Measurements from ENCODE around the gene TANGO2.

TANGO2 gene

DNA sequence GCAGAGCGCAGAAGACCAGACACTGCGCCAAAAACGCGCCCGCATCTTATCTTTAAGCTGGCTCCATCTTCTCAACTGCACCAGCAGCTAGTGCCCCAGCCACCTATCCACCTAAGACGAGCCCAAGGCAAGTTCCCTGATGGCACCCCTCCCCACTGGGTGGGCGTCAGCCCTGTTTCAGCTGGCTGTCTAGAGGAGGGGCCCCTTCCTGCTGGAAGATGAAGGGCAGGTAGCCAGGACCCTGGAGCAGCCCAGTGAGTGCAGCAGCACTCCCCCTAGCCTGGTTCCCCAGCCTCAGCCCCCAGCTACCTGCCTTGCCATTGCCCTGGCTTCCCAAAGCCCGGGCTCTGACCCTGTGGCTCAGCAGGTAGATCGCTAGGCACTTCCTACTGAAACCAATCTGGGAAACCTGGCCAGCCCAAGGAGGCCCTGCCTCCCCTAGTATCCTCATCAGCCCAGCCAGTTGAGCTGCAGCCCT lies 32.5 kb upstream of the TANGO2 start:
- FAIRE-seq (no peak), DNase-seq (ENCODE audit: insufficient read length, low spot score) (no peak)
- no peak for TF ChIP-seq POLR2AphosphoS5 (IDR thresholded peaks at IDR 0.05; ENCODE audit: low read depth, low read length)
- no peak for TF ChIP-seq TAF1 (IDR thresholded peaks at IDR 0.05; ENCODE audit: low read depth, low read length)
- no peak for TF ChIP-seq PAX5 (IDR thresholded peaks at IDR 0.05; ENCODE audit: insufficient read depth, low read length, severe bottlenecking)
- TF ChIP-seq SPI1 (IDR thresholded peaks at IDR 0.05; ENCODE audit: low read depth, low read length) = no peak
- TF ChIP-seq POU2F2 (IDR thresholded peaks at IDR 0.05; ENCODE audit: low read depth, low read length) = no peak
- TF ChIP-seq POLR2A (IDR thresholded peaks at IDR 0.05; ENCODE audit: low read depth, low read length) = no peak

- FAIRE-seq = no peak
Measured at GRCh38 chr22:19988965-19989724, 31.8 kb upstream of the TANGO2 start.

DNA sequence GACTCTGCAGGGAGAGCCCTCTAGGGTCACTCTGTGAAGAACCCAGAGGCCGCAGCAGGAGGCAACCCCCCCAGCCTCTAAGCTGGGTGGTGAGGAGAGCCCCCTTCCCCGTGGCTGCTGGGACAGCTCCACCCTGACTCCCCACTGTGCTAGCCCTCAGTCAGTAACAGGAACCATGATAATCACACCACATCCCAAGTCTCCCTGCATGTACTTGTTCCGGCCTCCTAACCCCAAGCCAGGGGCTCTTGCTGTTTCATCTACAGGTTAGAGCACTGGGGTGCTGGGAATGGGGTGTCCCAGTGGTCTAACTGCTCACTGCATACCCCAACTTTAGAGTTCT lies 31.2 kb upstream of the TANGO2 start:
- FAIRE-seq (no peak), DNase-seq (ENCODE audit: insufficient read length, low spot score) (no peak)
- no peak for TF ChIP-seq POLR2AphosphoS5 (IDR thresholded peaks at IDR 0.05; ENCODE audit: low read depth, low read length)
- no peak for TF ChIP-seq POU2F2 (IDR thresholded peaks at IDR 0.05; ENCODE audit: low read depth, low read length)
- no peak for TF ChIP-seq PAX5 (IDR thresholded peaks at IDR 0.05; ENCODE audit: insufficient read depth, low read length, severe bottlenecking)
- no peak for TF ChIP-seq SPI1 (IDR thresholded peaks at IDR 0.05; ENCODE audit: low read depth, low read length)
- TF ChIP-seq POLR2A (IDR thresholded peaks at IDR 0.05; ENCODE audit: low read depth, low read length) = no peak
- TF ChIP-seq TAF1 (IDR thresholded peaks at IDR 0.05; ENCODE audit: low read depth, low read length) = no peak

More at GRCh38 chr22:19988965-19989724, 31.8 kb upstream of the TANGO2 start:
- no peak for TF ChIP-seq SPI1 (IDR thresholded peaks at IDR 0.05; ENCODE audit: low read depth, low read length)
- no peak for TF ChIP-seq POU2F2 (IDR thresholded peaks at IDR 0.05; ENCODE audit: low read depth, low read length)
- DNase-seq (ENCODE audit: insufficient read length, low spot score) = no peak

- no peak for DNase-seq (ENCODE audit: insufficient read length, low spot score)
- no peak for FAIRE-seq
- TF ChIP-seq POLR2A (IDR thresholded peaks at IDR 0.05; ENCODE audit: low read depth, low read length) (no peak), POU2F2 (IDR thresholded peaks at IDR 0.05; ENCODE audit: low read depth, low read length) (no peak)
Measured at GRCh38 chr22:19990188-19990587, 30.7 kb upstream of the TANGO2 start.

DNA sequence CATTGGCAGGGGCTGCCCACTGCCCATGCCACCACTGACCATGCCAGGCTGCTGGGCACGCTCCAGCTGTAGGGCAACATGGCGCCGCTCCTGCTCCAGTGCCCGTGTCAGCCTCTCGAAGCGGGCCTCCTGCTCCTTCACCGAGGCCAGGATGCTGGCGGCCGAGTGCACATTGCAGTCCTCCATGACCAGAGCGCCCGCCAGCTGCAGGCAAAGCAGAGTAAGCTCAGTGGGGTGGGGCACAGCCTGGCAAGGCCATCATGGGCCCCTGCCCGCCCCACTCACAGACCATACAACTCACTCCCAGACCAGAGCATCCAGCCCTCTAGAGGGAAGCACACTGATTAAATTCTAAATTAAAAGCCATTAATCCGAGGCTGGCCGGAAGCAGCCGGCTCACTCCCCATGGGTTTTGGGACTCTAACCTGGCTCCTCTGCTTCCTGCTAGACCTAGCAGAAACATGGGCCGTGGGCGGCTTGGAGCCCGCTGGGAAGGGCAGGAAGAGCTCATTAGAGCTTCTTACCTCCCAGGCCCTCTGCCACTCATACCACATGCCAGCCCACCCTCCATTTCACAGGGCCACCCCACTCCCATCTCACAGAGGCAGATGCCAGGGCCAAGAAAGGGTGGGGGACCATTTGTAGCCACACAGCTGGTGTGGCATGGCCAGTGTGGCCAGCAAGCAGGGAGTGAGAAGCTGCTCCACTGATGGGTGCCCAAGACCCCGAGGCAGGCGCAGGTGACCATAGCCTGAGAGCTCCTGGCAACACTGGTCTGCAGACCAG lies 30.1 kb upstream of the TANGO2 start:
- DNase-seq (ENCODE audit: insufficient read length, low spot score) (no peak), FAIRE-seq (no peak)
- no peak for TF ChIP-seq POLR2AphosphoS5 (IDR thresholded peaks at IDR 0.05; ENCODE audit: low read depth, low read length)
- no peak for TF ChIP-seq TAF1 (IDR thresholded peaks at IDR 0.05; ENCODE audit: low read depth, low read length)
- TF ChIP-seq POLR2A (IDR thresholded peaks at IDR 0.05; ENCODE audit: low read depth, low read length) = no peak
- TF ChIP-seq PAX5 (IDR thresholded peaks at IDR 0.05; ENCODE audit: insufficient read depth, low read length, severe bottlenecking) = no peak
- TF ChIP-seq SPI1 (IDR thresholded peaks at IDR 0.05; ENCODE audit: low read depth, low read length) = no peak
- TF ChIP-seq POU2F2 (IDR thresholded peaks at IDR 0.05; ENCODE audit: low read depth, low read length) = no peak

- FAIRE-seq = no peak
- TF ChIP-seq SPI1 (IDR thresholded peaks at IDR 0.05; ENCODE audit: low read depth, low read length) (no peak), POU2F2 (IDR thresholded peaks at IDR 0.05; ENCODE audit: low read depth, low read length) (no peak), POLR2AphosphoS5 (IDR thresholded peaks at IDR 0.05; ENCODE audit: low read depth, low read length) (no peak), PAX5 (IDR thresholded peaks at IDR 0.05; ENCODE audit: insufficient read depth, low read length, severe bottlenecking) (no peak), TAF1 (IDR thresholded peaks at IDR 0.05; ENCODE audit: low read depth, low read length) (no peak), POLR2A (IDR thresholded peaks at IDR 0.05; ENCODE audit: low read depth, low read length) (no peak)
- DNase-seq (ENCODE audit: insufficient read length, low spot score) = no peak
Measured at GRCh38 chr22:19991395-19991644, 29.6 kb upstream of the TANGO2 start.

DNA sequence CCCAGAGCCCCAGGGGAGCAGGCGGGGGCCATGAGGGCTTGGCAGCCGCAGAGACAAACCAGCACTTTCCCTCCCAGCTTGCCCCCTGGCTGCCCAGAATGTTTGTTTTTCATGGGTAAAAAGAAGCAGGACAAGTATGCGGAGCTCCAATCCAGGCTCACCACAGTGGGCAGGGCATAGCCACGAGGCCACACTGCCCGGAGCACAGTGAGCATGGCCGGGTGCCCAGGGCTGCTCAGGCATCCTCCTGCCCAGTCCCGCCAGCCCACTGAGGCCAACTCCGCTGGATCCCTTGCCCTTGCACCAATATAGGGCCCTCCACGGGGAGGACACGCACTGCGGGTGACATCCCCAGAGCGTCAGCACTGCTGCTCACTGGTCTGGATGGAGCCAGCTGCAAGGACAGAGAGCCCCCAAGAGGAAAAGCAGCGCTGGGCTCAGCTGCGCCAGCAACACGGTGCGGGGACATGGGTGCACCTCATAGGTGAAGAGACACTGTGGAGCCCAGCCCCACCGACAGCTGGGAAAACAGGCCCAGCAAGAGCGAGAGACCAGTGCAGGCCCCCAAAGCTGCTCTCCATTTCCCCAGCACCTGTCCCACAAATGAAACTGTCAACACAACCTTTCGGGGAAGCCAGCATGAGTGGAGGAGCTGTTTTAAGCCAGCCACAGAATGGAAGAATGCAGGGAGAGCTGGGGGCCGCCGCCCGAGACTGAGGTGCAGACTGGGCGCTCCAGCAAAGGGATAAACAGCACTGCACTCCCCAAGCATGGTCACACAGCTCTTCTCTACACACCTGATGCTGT lies 29.1 kb upstream of the TANGO2 start:
- DNase-seq (ENCODE audit: insufficient read length, low spot score) (no peak), FAIRE-seq (no peak)
- TF ChIP-seq POLR2AphosphoS5 (IDR thresholded peaks at IDR 0.05; ENCODE audit: low read depth, low read length) (no peak), POU2F2 (IDR thresholded peaks at IDR 0.05; ENCODE audit: low read depth, low read length) (no peak), TAF1 (IDR thresholded peaks at IDR 0.05; ENCODE audit: low read depth, low read length) (no peak), POLR2A (IDR thresholded peaks at IDR 0.05; ENCODE audit: low read depth, low read length) (no peak), SPI1 (IDR thresholded peaks at IDR 0.05; ENCODE audit: low read depth, low read length) (no peak), PAX5 (IDR thresholded peaks at IDR 0.05; ENCODE audit: insufficient read depth, low read length, severe bottlenecking) (no peak)

- TF ChIP-seq PAX5 (IDR thresholded peaks at IDR 0.05; ENCODE audit: insufficient read depth, low read length, severe bottlenecking) = no peak
- TF ChIP-seq POU2F2 (IDR thresholded peaks at IDR 0.05; ENCODE audit: low read depth, low read length) = no peak
- TF ChIP-seq SPI1 (IDR thresholded peaks at IDR 0.05; ENCODE audit: low read depth, low read length) = no peak
- no peak for TF ChIP-seq TAF1 (IDR thresholded peaks at IDR 0.05; ENCODE audit: low read depth, low read length)
- no peak for TF ChIP-seq POLR2A (IDR thresholded peaks at IDR 0.05; ENCODE audit: low read depth, low read length)
- TF ChIP-seq POLR2AphosphoS5 (IDR thresholded peaks at IDR 0.05; ENCODE audit: low read depth, low read length) = no peak
- FAIRE-seq (no peak), DNase-seq (ENCODE audit: insufficient read length, low spot score) (no peak)
Measured at GRCh38 chr22:19992481-19992911, 28.4 kb upstream of the TANGO2 start.

DNA sequence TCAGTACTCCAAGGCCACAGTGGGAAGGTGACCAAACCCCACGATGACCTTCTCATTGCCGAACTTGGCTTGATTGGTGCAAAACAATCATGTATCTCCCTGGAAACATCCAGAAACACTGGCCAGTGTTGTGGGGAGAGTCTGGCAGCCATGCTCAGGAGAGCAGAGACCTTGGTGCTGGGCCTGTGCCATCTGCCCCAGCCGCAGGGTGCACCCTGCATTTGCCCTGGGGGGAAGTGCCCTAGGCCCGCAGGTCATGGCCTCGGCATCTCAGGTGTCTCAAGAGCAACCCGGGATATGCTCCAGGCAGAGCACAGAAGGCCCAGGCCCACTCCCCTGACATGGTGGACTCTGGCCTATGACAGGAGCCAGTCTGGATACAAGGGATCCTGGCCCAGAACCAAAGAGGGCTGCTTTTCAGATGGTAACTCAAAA lies 28.0 kb upstream of the TANGO2 start:
- DNase-seq (ENCODE audit: insufficient read length, low spot score) (no peak), FAIRE-seq (no peak)
- TF ChIP-seq POLR2AphosphoS5 (IDR thresholded peaks at IDR 0.05; ENCODE audit: low read depth, low read length) (no peak), PAX5 (IDR thresholded peaks at IDR 0.05; ENCODE audit: insufficient read depth, low read length, severe bottlenecking) (no peak), TAF1 (IDR thresholded peaks at IDR 0.05; ENCODE audit: low read depth, low read length) (no peak), POU2F2 (IDR thresholded peaks at IDR 0.05; ENCODE audit: low read depth, low read length) (no peak), POLR2A (IDR thresholded peaks at IDR 0.05; ENCODE audit: low read depth, low read length) (no peak), SPI1 (IDR thresholded peaks at IDR 0.05; ENCODE audit: low read depth, low read length) (no peak)
